H1 (cell line): ENCODE results near the gene RPTOR. TPM values are rescaled to one million over a fixed set of nuclear protein-coding genes. Genes with fewer than 3 reads are reported as not detected.

Experiments used
- FOSL1 ChIP-seq: IDR thresholded peaks from 2 replicates; pipeline ENCODE4 v1.6.1; 2011; ENCODE audit warnings: mild to moderate bottlenecking, low read depth, low read length, moderate library complexity; ENCODE audit not compliant: insufficient read depth
- polyA plus RNA-seq, 7 experiments: library from polyadenylated mRNA; depleted of rRNA in 3 of 7; stranded (reverse) in 5 of 7; unstranded in 2 of 7; fragments of >200 nt in 5 of 7; fragments of 200-250 nt in 2 of 7; gene quantifications; 1 replicate in 5 of 7; 2 replicates in 1 of 7; 4 replicates in 1 of 7; pipeline versions ENCODE4 v1.2.1 to v1.2.3, GENCODE V29; 2011 to 2013; ENCODE audit warnings: missing spikeins in 2 of 7, mixed read lengths in 2 of 7
- total RNA-seq: library from RNA; stranded (reverse); fragmentation: NEBNext Ultra II Directional; extraction: Animal tissue kit (Norgen Biotek cat#: 25700); gene quantifications from 2 replicates; pipeline ENCODE4 v1.2.1, GENCODE V29; 2021
- TF ChIP-seq, protein P1 (sequence below): fragments of 300-600 bp; sonication (generic); IDR thresholded peaks from 2 replicates; pipeline ENCODE4 v1.7.1; 2012; ENCODE audit warnings: low read length, moderate library complexity, mild to moderate bottlenecking, inconsistent platforms; ENCODE audit not compliant: insufficient replicate concordance

Gene RPTOR
- total and polyA plus RNA-seq, 2 of the 8 experiments (the other 6 are each of a cell fraction or from before 2014, with no cell fraction given) = 6.9 to 28.7 TPM

DNA sequence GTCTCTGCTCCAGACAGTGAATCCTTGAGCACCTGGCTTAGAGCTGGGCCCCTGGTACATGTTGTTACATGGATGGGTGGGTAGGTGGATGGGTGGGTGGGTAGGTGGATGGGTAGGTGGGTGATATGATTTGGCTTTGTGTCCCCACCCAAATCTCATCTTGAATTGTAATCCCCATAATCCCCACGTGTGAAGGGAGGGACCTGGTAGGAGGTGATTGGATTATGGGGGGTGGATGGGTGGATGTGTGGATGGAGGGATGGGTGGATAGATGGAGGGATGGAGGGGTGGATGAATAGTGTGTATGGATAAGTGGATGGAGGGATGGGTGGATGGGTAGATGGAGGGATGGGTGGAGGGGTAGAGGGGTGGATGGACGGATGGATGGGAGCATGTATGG, 41.6 kb upstream of the RPTOR start (continued):
- TF ChIP-seq, protein P1, sequence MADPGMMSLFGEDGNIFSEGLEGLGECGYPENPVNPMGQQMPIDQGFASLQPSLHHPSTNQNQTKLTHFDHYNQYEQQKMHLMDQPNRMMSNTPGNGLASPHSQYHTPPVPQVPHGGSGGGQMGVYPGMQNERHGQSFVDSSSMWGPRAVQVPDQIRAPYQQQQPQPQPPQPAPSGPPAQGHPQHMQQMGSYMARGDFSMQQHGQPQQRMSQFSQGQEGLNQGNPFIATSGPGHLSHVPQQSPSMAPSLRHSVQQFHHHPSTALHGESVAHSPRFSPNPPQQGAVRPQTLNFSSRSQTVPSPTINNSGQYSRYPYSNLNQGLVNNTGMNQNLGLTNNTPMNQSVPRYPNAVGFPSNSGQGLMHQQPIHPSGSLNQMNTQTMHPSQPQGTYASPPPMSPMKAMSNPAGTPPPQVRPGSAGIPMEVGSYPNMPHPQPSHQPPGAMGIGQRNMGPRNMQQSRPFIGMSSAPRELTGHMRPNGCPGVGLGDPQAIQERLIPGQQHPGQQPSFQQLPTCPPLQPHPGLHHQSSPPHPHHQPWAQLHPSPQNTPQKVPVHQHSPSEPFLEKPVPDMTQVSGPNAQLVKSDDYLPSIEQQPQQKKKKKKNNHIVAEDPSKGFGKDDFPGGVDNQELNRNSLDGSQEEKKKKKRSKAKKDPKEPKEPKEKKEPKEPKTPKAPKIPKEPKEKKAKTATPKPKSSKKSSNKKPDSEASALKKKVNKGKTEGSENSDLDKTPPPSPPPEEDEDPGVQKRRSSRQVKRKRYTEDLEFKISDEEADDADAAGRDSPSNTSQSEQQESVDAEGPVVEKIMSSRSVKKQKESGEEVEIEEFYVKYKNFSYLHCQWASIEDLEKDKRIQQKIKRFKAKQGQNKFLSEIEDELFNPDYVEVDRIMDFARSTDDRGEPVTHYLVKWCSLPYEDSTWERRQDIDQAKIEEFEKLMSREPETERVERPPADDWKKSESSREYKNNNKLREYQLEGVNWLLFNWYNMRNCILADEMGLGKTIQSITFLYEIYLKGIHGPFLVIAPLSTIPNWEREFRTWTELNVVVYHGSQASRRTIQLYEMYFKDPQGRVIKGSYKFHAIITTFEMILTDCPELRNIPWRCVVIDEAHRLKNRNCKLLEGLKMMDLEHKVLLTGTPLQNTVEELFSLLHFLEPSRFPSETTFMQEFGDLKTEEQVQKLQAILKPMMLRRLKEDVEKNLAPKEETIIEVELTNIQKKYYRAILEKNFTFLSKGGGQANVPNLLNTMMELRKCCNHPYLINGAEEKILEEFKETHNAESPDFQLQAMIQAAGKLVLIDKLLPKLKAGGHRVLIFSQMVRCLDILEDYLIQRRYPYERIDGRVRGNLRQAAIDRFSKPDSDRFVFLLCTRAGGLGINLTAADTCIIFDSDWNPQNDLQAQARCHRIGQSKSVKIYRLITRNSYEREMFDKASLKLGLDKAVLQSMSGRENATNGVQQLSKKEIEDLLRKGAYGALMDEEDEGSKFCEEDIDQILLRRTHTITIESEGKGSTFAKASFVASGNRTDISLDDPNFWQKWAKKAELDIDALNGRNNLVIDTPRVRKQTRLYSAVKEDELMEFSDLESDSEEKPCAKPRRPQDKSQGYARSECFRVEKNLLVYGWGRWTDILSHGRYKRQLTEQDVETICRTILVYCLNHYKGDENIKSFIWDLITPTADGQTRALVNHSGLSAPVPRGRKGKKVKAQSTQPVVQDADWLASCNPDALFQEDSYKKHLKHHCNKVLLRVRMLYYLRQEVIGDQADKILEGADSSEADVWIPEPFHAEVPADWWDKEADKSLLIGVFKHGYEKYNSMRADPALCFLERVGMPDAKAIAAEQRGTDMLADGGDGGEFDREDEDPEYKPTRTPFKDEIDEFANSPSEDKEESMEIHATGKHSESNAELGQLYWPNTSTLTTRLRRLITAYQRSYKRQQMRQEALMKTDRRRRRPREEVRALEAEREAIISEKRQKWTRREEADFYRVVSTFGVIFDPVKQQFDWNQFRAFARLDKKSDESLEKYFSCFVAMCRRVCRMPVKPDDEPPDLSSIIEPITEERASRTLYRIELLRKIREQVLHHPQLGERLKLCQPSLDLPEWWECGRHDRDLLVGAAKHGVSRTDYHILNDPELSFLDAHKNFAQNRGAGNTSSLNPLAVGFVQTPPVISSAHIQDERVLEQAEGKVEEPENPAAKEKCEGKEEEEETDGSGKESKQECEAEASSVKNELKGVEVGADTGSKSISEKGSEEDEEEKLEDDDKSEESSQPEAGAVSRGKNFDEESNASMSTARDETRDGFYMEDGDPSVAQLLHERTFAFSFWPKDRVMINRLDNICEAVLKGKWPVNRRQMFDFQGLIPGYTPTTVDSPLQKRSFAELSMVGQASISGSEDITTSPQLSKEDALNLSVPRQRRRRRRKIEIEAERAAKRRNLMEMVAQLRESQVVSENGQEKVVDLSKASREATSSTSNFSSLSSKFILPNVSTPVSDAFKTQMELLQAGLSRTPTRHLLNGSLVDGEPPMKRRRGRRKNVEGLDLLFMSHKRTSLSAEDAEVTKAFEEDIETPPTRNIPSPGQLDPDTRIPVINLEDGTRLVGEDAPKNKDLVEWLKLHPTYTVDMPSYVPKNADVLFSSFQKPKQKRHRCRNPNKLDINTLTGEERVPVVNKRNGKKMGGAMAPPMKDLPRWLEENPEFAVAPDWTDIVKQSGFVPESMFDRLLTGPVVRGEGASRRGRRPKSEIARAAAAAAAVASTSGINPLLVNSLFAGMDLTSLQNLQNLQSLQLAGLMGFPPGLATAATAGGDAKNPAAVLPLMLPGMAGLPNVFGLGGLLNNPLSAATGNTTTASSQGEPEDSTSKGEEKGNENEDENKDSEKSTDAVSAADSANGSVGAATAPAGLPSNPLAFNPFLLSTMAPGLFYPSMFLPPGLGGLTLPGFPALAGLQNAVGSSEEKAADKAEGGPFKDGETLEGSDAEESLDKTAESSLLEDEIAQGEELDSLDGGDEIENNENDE = no peak
- no peak for TF ChIP-seq FOSL1
